GM19239 (cell line): Measurements from ENCODE around the gene CENPO.
"Not testable (repeated sequence)": the region's sequence is repeated elsewhere in the genome, so short reads cannot be mapped to it uniquely, and the experiment has no call there.

Source experiments
- DNase-seq: peaks from one replicate; pipeline ENCODE4 v3.0.0; 2011; ENCODE audit warnings: low spot score; ENCODE audit not compliant: insufficient read length
- FAIRE-seq: peaks from 2 replicates; lab custom pipeline; 2011; peaks lifted over from hg19 to GRCh38; lab: Jason Lieb, UNC

CENPO gene

GRCh38 chr2:24785671-24786321, 7.4 kb upstream of the CENPO start:
- DNase-seq (peak; percentile 24), FAIRE-seq (peak; percentile 72)

GRCh38 chr2:24787532-24787931, 5.7 kb upstream of the CENPO start:
- FAIRE-seq: no peak
- DNase-seq: no peak

- FAIRE-seq (no peak), DNase-seq (no peak)
Observed at GRCh38 chr2:24788816-24789215, 4.4 kb upstream of the CENPO start.

- no peak for FAIRE-seq
- DNase-seq: no peak
Observed at GRCh38 chr2:24791452-24791851, 1.8 kb upstream of the CENPO start.

- FAIRE-seq (no peak), DNase-seq (no peak)
Observed at GRCh38 chr2:24792542-24792873, 717 bp upstream of the CENPO start.

- peak; percentile 33 for FAIRE-seq
- DNase-seq: no peak
Observed at GRCh38 chr2:24793761-24794435, 673 bp downstream of the CENPO start.

GRCh38 chr2:24797644-24798043, 4.4 kb downstream of the CENPO start:
- FAIRE-seq: no peak

GRCh38 chr2:24800487-24800886, 7.3 kb downstream of the CENPO start:
- not testable (repeated sequence) for FAIRE-seq

More at GRCh38 chr2:24797644-24798043, 4.4 kb downstream of the CENPO start:
- no peak for DNase-seq

GRCh38 chr2:24805811-24806660, 12.8 kb downstream of the CENPO start:
- not testable (repeated sequence) for FAIRE-seq, DNase-seq

More at GRCh38 chr2:24800487-24800886, 7.3 kb downstream of the CENPO start:
- DNase-seq: not testable (repeated sequence)

GRCh38 chr2:24806661-24807036, 13.4 kb downstream of the CENPO start:
- no peak for DNase-seq
- no peak for FAIRE-seq

GRCh38 chr2:24809316-24810007, 16.2 kb downstream of the CENPO start:
- FAIRE-seq: no peak
- no peak for DNase-seq

- FAIRE-seq: no peak
- DNase-seq: no peak
Observed at GRCh38 chr2:24813691-24814137, 20.5 kb downstream of the CENPO start.

- no peak for DNase-seq
- no peak for FAIRE-seq
Observed at GRCh38 chr2:24814516-24814915, 21.3 kb downstream of the CENPO start.

- no peak for FAIRE-seq
- no peak for DNase-seq
Observed at GRCh38 chr2:24815171-24815570, 21.9 kb downstream of the CENPO start.

- DNase-seq (no peak), FAIRE-seq (no peak)
Observed at GRCh38 chr2:24816404-24816803, 23.2 kb downstream of the CENPO start.

GRCh38 chr2:24816884-24817283, 23.7 kb downstream of the CENPO start:
- DNase-seq (no peak), FAIRE-seq (no peak)

- no peak for FAIRE-seq
- no peak for DNase-seq
Observed at GRCh38 chr2:24818721-24819167, 25.5 kb downstream of the CENPO start.

- FAIRE-seq: no peak
- no peak for DNase-seq
Observed at GRCh38 chr2:24819442-24820174, 26.4 kb downstream of the CENPO start.

- no peak for FAIRE-seq
- DNase-seq: no peak
Observed at GRCh38 chr2:24820175-24820513, 26.9 kb downstream of the CENPO start.
